OCI-LY3 (cell line): ENCODE data around the gene SMC1A.
"Not testable (repeated sequence)": the region's sequence is repeated elsewhere in the genome, so short reads cannot be mapped to it uniquely, and the experiment has no call there.

Source experiments
- H2AFZ ChIP-seq: fragments of 200-600, 300-600 bp; shearing (Covaris generic); 2 replicates; pipeline ENCODE4 v1.6.0; 2014; ENCODE audit warnings: antibody characterized with exemption, low read depth, low read length
- H3K27ac ChIP-seq: fragments of 200-600, 300-600 bp; sonication (generic); 2 replicates; pipeline ENCODE4 v1.5.1; 2014; ENCODE audit warnings: mild to moderate bottlenecking, low read length, moderate library complexity, mixed read lengths
- H3K27me3 ChIP-seq: fragments of 200-600, 300-600 bp; sonication (generic); 2 replicates; pipeline ENCODE4 v1.6.1; 2014; ENCODE audit warnings: low read depth, low read length, mixed read lengths
- H3K36me3 ChIP-seq: fragments of 200-600, 300-600 bp; sonication (generic); replicated peaks from 2 replicates; pipeline ENCODE3; 2014; ENCODE audit warnings: low read depth, low read length, mixed read lengths
- H3K4me1 ChIP-seq: fragments of 300-600, 200-600 bp; sonication (generic); 2 replicates; pipeline ENCODE4 v1.6.1; 2014; ENCODE audit warnings: low read length, mixed read lengths
- H3K4me2 ChIP-seq: fragments of 200-600, 300-600 bp; sonication (generic); 2 replicates; pipeline ENCODE4 v1.6.1; 2014; ENCODE audit warnings: low read length, mixed read lengths
- H3K4me3 ChIP-seq: fragments of 300-600, 200-600 bp; sonication (generic); 2 replicates; pipeline ENCODE4 v1.5.1; 2014; ENCODE audit warnings: antibody characterized with exemption, mild to moderate bottlenecking, low read length, moderate library complexity
- H3K79me2 ChIP-seq: fragments of 300-600, 200-600 bp; shearing (Covaris generic); 2 replicates; pipeline ENCODE4 v1.6.1; 2014; ENCODE audit warnings: mild to moderate bottlenecking, low read length, mixed read lengths
- H3K9ac ChIP-seq: fragments of 300-600, 200-600 bp; shearing (Covaris generic); 2 replicates; pipeline ENCODE4 v1.6.0; 2014; ENCODE audit warnings: mild to moderate bottlenecking, low read length, moderate library complexity
- H3K9me3 ChIP-seq: fragments of 200-600, 300-600 bp; shearing (Covaris generic); 2 replicates; pipeline ENCODE4 v1.6.1; 2014; ENCODE audit warnings: low read length, mixed read lengths; ENCODE audit not compliant: insufficient read depth
- H4K20me1 ChIP-seq: fragments of 200-600, 300-600 bp; sonication (generic); 2 replicates; pipeline ENCODE4 v1.6.1; 2016; ENCODE audit warnings: low read length, mixed read lengths; ENCODE audit not compliant: insufficient read depth
- EZH2phosphoT487 ChIP-seq: fragments of 200-600 bp; shearing (Covaris generic); IDR thresholded peaks from 2 replicates; pipeline ENCODE4 v1.6.1; 2018; ENCODE audit warnings: antibody characterized with exemption, mixed run types, low read depth
- TF ChIP-seq, protein P1 (sequence below): fragments of 200-600, 300-600 bp; sonication (generic); IDR thresholded peaks from 2 replicates; pipeline ENCODE4 v1.5.1; 2014; ENCODE audit warnings: antibody characterized with exemption, low read length, low read depth

SMC1A gene

DNA sequence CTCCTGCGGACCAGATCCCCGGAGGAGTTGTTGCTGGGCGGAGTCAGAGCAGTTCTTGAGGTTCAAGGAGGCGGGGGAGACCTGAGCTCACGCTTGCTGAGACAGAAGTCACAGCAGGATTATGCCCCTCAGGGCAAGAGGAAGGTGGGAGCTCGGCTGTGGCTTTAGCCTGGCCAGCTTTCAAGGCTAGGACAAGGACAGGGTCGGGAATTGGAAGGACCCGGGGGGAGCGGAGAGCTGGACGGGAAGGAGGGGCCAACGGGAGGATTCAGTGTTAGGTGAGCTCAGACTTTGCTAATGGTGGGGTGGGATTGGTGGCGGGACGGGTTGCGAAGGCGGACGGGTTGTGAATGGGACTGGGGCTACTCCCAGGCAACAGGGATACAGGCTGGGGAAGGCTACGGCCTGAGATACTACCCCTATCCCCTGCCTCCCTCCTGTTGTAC, 430 bp upstream of the SMC1A start, which contains the start of gene RIBC1:
RIBC1 (plus strand) TSS at position 13 of the 446 bp plus-strand sequence. CDS start 3,404 bp downstream, outside the sequence.
- Histone ChIP-seq H3K4me1 (peaks cover 13% of the 10 kb centered on the region), H3K27ac (peak within 1 kb of the TSS; percentile 93), H2AFZ (peak within 1 kb of the TSS; percentile 82), H3K4me3 (peak within 1 kb of the TSS; percentile 88), H4K20me1 (peaks cover 14% of the 10 kb centered on the region), H3K79me2 (peaks cover 46% of the 10 kb centered on the region), H3K9ac (peak within 1 kb of the TSS; percentile 99), H3K4me2 (peak within 1 kb of the TSS; percentile 98), H3K27me3 (no peaks in the 10 kb centered on the region), H3K36me3 (peaks cover 11% of the 10 kb centered on the region), H3K9me3 (no peaks in the 10 kb centered on the region)
- TF ChIP-seq EZH2phosphoT487, result no peak
- TF ChIP-seq, protein P1, sequence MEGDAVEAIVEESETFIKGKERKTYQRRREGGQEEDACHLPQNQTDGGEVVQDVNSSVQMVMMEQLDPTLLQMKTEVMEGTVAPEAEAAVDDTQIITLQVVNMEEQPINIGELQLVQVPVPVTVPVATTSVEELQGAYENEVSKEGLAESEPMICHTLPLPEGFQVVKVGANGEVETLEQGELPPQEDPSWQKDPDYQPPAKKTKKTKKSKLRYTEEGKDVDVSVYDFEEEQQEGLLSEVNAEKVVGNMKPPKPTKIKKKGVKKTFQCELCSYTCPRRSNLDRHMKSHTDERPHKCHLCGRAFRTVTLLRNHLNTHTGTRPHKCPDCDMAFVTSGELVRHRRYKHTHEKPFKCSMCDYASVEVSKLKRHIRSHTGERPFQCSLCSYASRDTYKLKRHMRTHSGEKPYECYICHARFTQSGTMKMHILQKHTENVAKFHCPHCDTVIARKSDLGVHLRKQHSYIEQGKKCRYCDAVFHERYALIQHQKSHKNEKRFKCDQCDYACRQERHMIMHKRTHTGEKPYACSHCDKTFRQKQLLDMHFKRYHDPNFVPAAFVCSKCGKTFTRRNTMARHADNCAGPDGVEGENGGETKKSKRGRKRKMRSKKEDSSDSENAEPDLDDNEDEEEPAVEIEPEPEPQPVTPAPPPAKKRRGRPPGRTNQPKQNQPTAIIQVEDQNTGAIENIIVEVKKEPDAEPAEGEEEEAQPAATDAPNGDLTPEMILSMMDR, result no peak

DNA sequence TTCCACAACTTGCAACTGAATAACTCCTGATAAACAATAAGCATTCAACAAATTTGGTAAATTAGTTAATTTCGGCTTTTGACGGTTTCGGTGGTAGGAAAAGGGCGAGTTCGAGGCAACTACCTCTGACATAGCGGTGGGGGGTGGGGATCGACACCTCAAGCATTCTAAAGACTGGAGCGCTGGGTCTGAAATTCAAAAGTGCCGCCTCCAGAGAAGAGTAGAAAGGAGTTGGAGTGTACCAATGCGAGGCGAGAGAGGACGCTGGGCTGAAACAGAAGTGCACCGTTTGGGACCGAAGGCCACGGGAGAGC, 725 bp downstream of the SMC1A start:
- Histone ChIP-seq H3K9ac (peak overlapping the region; percentile 99), H3K4me3 (peak overlapping the region; percentile 88)
- TF ChIP-seq, protein P1, result no peak
- no peak for TF ChIP-seq EZH2phosphoT487

DNA sequence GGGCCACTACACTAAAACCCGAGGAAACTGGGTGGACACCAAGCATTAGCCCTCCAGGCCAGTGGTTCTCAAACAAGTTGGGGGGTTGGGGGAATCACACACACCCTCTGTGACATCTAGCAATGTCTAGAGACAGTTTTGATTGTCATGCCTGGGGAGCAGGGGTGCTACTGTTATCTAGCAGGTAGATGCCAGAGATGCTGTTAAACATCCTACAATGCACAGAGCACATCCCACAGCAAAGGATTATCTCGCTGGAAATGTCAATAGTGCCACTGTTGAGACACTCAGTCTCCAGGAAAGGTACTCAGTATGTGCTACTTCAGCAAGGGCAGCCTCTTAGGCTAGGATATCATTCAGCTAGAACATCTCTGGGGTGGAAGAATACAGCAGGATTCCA, 1.3 kb downstream of the SMC1A start:
- H3K79me2 ChIP-seq, result peaks cover 63% of the 10 kb centered on the region

More for the DNA sequence above, 725 bp downstream of the SMC1A start:
- peak overlapping the region; percentile 93 for H3K27ac ChIP-seq
- H4K20me1 ChIP-seq, result peaks cover 14% of the 10 kb centered on the region
- peaks cover 13% of the 10 kb centered on the region for H3K4me1 ChIP-seq
- peaks cover 13% of the 10 kb centered on the region for H3K36me3 ChIP-seq
- H3K27me3 ChIP-seq, result no peaks in the 10 kb centered on the region
- peaks cover 57% of the 10 kb centered on the region for H3K79me2 ChIP-seq
- H3K4me2 ChIP-seq, result peak overlapping the region; percentile 98
- H2AFZ ChIP-seq, result no peak overlapping the region
- H3K9me3 ChIP-seq, result no peaks in the 10 kb centered on the region

DNA sequence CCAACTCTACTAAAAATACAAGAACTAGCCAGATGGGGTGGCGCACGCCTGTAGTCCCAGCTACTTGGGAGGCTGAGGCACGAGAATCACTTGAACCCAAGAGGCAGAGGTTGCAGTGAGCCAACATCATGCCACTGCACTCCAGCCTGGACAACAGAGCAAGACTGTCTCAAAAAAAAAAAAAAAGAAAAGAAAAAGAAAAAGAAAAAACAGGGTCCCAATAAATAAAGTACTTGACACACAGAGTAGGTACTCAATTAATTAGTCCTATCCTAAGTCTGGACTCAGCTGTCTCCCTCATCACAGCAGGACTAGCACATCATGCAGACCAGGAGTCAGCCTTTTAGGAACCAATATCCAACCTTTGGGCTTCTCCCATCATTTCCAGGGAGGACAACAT, 2.1 kb downstream of the SMC1A start:
- not testable (repeated sequence) for H2AFZ ChIP-seq, H3K9me3 ChIP-seq, H3K4me3 ChIP-seq, H3K27me3 ChIP-seq, H3K27ac ChIP-seq, H3K9ac ChIP-seq
- Histone ChIP-seq H3K36me3 (peaks cover 13% of the 10 kb centered on the region), H3K4me2 (peak overlapping the region; percentile 98), H3K79me2 (peaks cover 69% of the 10 kb centered on the region), H3K4me1 (peaks cover 13% of the 10 kb centered on the region), H4K20me1 (peaks cover 14% of the 10 kb centered on the region)

More for the DNA sequence above, 1.3 kb downstream of the SMC1A start:
- peak overlapping the region; percentile 99 for H3K9ac ChIP-seq
- TF ChIP-seq, protein P1, result no peak
- no peak for TF ChIP-seq EZH2phosphoT487
- no peak overlapping the region for H3K27ac ChIP-seq
- no peaks in the 10 kb centered on the region for H3K9me3 ChIP-seq
- peaks cover 13% of the 10 kb centered on the region for H3K4me1 ChIP-seq
- peak overlapping the region; percentile 98 for H3K4me2 ChIP-seq
- H3K4me3 ChIP-seq, result peak overlapping the region; percentile 88
- peaks cover 14% of the 10 kb centered on the region for H4K20me1 ChIP-seq
- H3K27me3 ChIP-seq, result no peaks in the 10 kb centered on the region
- H3K36me3 ChIP-seq, result peaks cover 13% of the 10 kb centered on the region
- no peak overlapping the region for H2AFZ ChIP-seq
